HCT116 (cell line): ENCODE measurements around the gene GOLT1A. TPM values are rescaled to one million over a fixed set of nuclear protein-coding genes. Genes with fewer than 3 reads are reported as not detected.
A peak's percentile ranks its signal among the peaks of the same experiment; 100 is the strongest.

Source experiments
- ATAC-seq: fragments of 200-7000 bp; cut with Tn5 transposase; 2 replicates; pipeline ENCODE4 v1.9.1; 2020; ENCODE audit warnings: mild to moderate bottlenecking, moderate library complexity
- BruUV-seq: library from RNA; stranded (reverse); fragments of 400-500 nt; replicated peaks from 2 replicates; lab custom pipeline; 2021; lab: Mats Ljungman, UMichigan
- CTCF ChIA-PET: fragments of 300-600 bp; sonication (Branson Sonifier 250); formaldehyde crosslinking; loops from one replicate; lab custom pipeline; 2021; ENCODE audit warnings: antibody characterized with exemption; lab: Charles Lee
- POLR2A ChIA-PET: fragments of 300-600, 350-600 bp; sonication (Branson Sonifier 250); formaldehyde crosslinking; loops from one replicate; lab custom pipeline; 2021; ENCODE audit warnings: antibody characterized with exemption; lab: Charles Lee
- RAD21 ChIA-PET, 2 experiments: fragments of 300-600 bp; sonication (Branson Sonifier 250); formaldehyde crosslinking; loops; one replicate each; lab custom pipeline; 2023; ENCODE audit warnings: low total read pairs in 2 of 2; ENCODE audit not compliant: uncharacterized antibody in 2 of 2, unreplicated experiment in 2 of 2, low non-redundant PET in 1 of 2; lab: Charles Lee
- DNase-seq: peaks from one replicate; pipeline ENCODE4 v3.0.0-alpha.2; 2010; ENCODE audit warnings: low read depth, low spot score
- H2AFZ ChIP-seq: fragments of 200-600 bp; shearing (Covaris generic), sonication (generic); 2 replicates; pipeline ENCODE4 v1.6.1; 2017; ENCODE audit warnings: low read depth, mixed run types, mixed read lengths, antibody characterized with exemption, low read length; ENCODE audit not compliant: poor library complexity, severe bottlenecking
- H3K27ac ChIP-seq: 2 replicates; pipeline ENCODE4 v1.5.1; 2012; ENCODE audit warnings: low read depth, low read length
- H3K27me3 ChIP-seq: fragments of 200-600 bp; sonication (generic); 2 replicates; pipeline ENCODE4 v1.6.1; 2016; ENCODE audit warnings: mixed run types, low read length, mixed read lengths; ENCODE audit not compliant: insufficient read depth
- H3K36me3 ChIP-seq, 2 experiments: fragments of 200-500 bp in 1 of 2; fragments of 200-600 bp in 1 of 2; sonication (Bioruptor generic) in 1 of 2; sonication (generic) in 1 of 2; 2 replicates each; pipeline versions ENCODE4 v1.5.1 to v1.6.1; 2014 to 2016; ENCODE audit warnings: low read length in 2 of 2, inconsistent platforms in 1 of 2, mixed read lengths in 1 of 2, mixed run types in 1 of 2; ENCODE audit not compliant: insufficient read depth in 2 of 2, control insufficient read depth in 1 of 2
- H3K4me1 ChIP-seq, 2 experiments: fragments of 200-600 bp in 1 of 2; sonication (generic) in 1 of 2; 2 replicates each; pipeline versions ENCODE4 v1.5.1 to v1.6.1; 2012 to 2017; ENCODE audit warnings: low read length in 2 of 2, inconsistent platforms in 1 of 2, mild to moderate bottlenecking in 1 of 2, mixed read lengths in 1 of 2, mixed run types in 1 of 2, moderate library complexity in 1 of 2; ENCODE audit not compliant: insufficient read depth in 2 of 2, control insufficient read depth in 1 of 2
- H3K4me2 ChIP-seq: fragments of 200-600 bp; sonication (generic); 2 replicates; pipeline ENCODE4 v1.6.1; 2017; ENCODE audit warnings: mixed run types, low read length, mixed read lengths
- H3K4me3 ChIP-seq, 2 experiments: fragments of 200-600 bp in 1 of 2; sonication (generic) in 1 of 2; replicated peaks in 1 of 2; 2 replicates each; pipeline ENCODE4 v1.5.1; 2011 to 2016; ENCODE audit warnings: low read length in 2 of 2, control low read depth in 1 of 2, low read depth in 1 of 2, mild to moderate bottlenecking in 1 of 2, mixed read lengths in 1 of 2, mixed run types in 1 of 2
- H3K79me2 ChIP-seq: fragments of 200-600 bp; sonication (generic); 2 replicates; pipeline ENCODE4 v1.6.1; 2017; ENCODE audit warnings: mild to moderate bottlenecking, mixed run types, low read length, moderate library complexity, mixed read lengths; ENCODE audit not compliant: insufficient read depth
- H3K9ac ChIP-seq: fragments of 200-600 bp; sonication (generic); 2 replicates; pipeline ENCODE4 v1.6.1; 2016; ENCODE audit warnings: low read length, mixed read lengths
- H3K9me2 ChIP-seq: fragments of 200-600 bp; sonication (generic), shearing (Covaris generic); 2 replicates; pipeline ENCODE4 v1.6.1; 2017; ENCODE audit warnings: mixed run types, mild to moderate bottlenecking, moderate library complexity; ENCODE audit not compliant: insufficient read depth
- H3K9me3 ChIP-seq, 2 experiments: fragments of 200-500 bp in 1 of 2; fragments of 200-600 bp in 1 of 2; sonication (Bioruptor generic) in 1 of 2; sonication (generic) in 1 of 2; 2 replicates each; pipeline ENCODE4 v1.6.1; 2014 to 2017; ENCODE audit warnings: low read length in 2 of 2, mixed read lengths in 2 of 2, inconsistent platforms in 1 of 2, low read depth in 1 of 2, mild to moderate bottlenecking in 1 of 2, mixed run types in 1 of 2, moderate library complexity in 1 of 2; ENCODE audit not compliant: control insufficient read depth in 1 of 2, insufficient read depth in 1 of 2
- H4K20me1 ChIP-seq: fragments of 200-600 bp; sonication (generic), shearing (Covaris generic); 2 replicates; pipeline ENCODE4 v1.6.1; 2017; ENCODE audit warnings: mixed run types, mild to moderate bottlenecking, moderate library complexity; ENCODE audit not compliant: insufficient read depth
- CBX3 ChIP-seq: IDR thresholded peaks from 2 replicates; pipeline ENCODE4 v1.6.1; 2012; ENCODE audit warnings: low read depth
- CEBPB ChIP-seq: IDR thresholded peaks from 2 replicates; pipeline ENCODE4 v1.6.1; 2012; ENCODE audit warnings: low read depth
- EGR1 ChIP-seq: IDR thresholded peaks from 2 replicates; pipeline ENCODE4 v1.6.1; 2012; ENCODE audit warnings: low read depth
- EZH2 ChIP-seq: fragments of 200-600 bp; sonication (generic); IDR thresholded peaks from 2 replicates; pipeline ENCODE4 v1.6.1; 2017; ENCODE audit warnings: antibody characterized with exemption, mixed run types
- EZH2phosphoT487 ChIP-seq: fragments of 200-600 bp; IDR thresholded peaks from 2 replicates; pipeline ENCODE4 v1.6.1; 2018; ENCODE audit warnings: antibody characterized with exemption, borderline replicate concordance
- FOSL1 ChIP-seq: IDR thresholded peaks from 2 replicates; pipeline ENCODE4 v1.6.1; 2012; ENCODE audit warnings: low read depth
- POLR2A ChIP-seq: IDR thresholded peaks from 2 replicates; pipeline ENCODE4 v1.7.0; 2011; ENCODE audit warnings: borderline replicate concordance; ENCODE audit not compliant: insufficient read depth, insufficient read length; ENCODE audit errors: extremely low read depth
- POLR2AphosphoS5 ChIP-seq: IDR thresholded peaks from 2 replicates; pipeline ENCODE4 v1.6.1; 2011; ENCODE audit warnings: mild to moderate bottlenecking, low read depth, low read length, moderate library complexity
- RAD21 ChIP-seq: IDR thresholded peaks from 2 replicates; pipeline ENCODE4 v1.6.1; 2012; ENCODE audit warnings: low read depth, mild to moderate bottlenecking
- SP1 ChIP-seq: IDR thresholded peaks from 2 replicates; pipeline ENCODE4 v1.6.1; 2012; ENCODE audit warnings: low read depth
- YY1 ChIP-seq: IDR thresholded peaks from 2 replicates; pipeline ENCODE4 v1.6.1; 2011; ENCODE audit warnings: low read length, low read depth, moderate library complexity, mild to moderate bottlenecking; ENCODE audit not compliant: insufficient replicate concordance; ENCODE audit errors: extremely low read depth
- intact Hi-C: fragments of 100-400 bp; cut with micrococcal nuclease; formaldehyde crosslinking; loops from 2 replicates; pipeline ENCODE4 v1.10.0; 2022
- total RNA-seq: library from RNA; stranded (reverse); gene quantifications from one replicate; pipeline ENCODE4 v1.2.1, GENCODE V29; 2021; ENCODE audit not compliant: unreplicated experiment
- TF ChIP-seq, protein P1 (sequence below), 3 experiments: fragments of 200-600 bp in 1 of 3; sonication (generic) in 1 of 3; IDR thresholded peaks in 2 of 3; conservative IDR thresholded peaks in 1 of 3; 2 replicates each; pipeline ENCODE4 v1.5.1; 2012 to 2017; ENCODE audit warnings: low read depth in 2 of 3, low read length in 2 of 3, antibody characterized with exemption in 1 of 3, borderline replicate concordance in 1 of 3, control low read depth in 1 of 3, mild to moderate bottlenecking in 1 of 3, mixed read lengths in 1 of 3, mixed run types in 1 of 3, moderate library complexity in 1 of 3; ENCODE audit not compliant: insufficient read depth in 1 of 3
- TF ChIP-seq, protein P2 (sequence below): IDR thresholded peaks from 2 replicates; pipeline ENCODE4 v1.6.1; 2011; ENCODE audit warnings: mild to moderate bottlenecking, low read length, moderate library complexity; ENCODE audit not compliant: insufficient replicate concordance; ENCODE audit errors: extremely low read depth
- TF ChIP-seq, protein P3 (sequence below): IDR thresholded peaks from 2 replicates; pipeline ENCODE4 v1.6.1; 2012; ENCODE audit warnings: low read depth
- TF ChIP-seq, protein P4 (sequence below): IDR thresholded peaks from 2 replicates; pipeline ENCODE4 v1.6.1; 2012

Gene GOLT1A
- total RNA-seq, 1 experiment from 2014 or later, result 8.0 TPM

DNA sequence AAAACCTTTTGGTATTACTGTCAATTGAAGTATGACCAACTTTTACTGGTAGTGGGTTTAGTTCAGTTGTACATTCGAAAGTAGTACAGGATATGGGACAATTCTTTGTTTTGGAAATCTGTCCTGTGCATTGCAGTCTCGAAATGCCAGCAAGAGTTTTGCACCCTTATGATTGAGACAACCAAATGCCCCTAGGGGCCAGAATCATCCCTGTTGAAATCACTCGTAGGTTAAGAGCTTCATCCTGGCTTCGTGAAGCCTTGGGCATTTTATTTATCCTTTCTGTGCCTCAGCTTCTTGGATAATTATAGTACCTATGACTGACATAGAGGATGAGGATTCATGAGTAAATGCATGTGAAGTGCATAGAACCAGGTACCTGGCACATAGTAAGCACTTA lies 2.4 kb upstream of the GOLT1A start (continued):
- TF ChIP-seq, protein P1, sequence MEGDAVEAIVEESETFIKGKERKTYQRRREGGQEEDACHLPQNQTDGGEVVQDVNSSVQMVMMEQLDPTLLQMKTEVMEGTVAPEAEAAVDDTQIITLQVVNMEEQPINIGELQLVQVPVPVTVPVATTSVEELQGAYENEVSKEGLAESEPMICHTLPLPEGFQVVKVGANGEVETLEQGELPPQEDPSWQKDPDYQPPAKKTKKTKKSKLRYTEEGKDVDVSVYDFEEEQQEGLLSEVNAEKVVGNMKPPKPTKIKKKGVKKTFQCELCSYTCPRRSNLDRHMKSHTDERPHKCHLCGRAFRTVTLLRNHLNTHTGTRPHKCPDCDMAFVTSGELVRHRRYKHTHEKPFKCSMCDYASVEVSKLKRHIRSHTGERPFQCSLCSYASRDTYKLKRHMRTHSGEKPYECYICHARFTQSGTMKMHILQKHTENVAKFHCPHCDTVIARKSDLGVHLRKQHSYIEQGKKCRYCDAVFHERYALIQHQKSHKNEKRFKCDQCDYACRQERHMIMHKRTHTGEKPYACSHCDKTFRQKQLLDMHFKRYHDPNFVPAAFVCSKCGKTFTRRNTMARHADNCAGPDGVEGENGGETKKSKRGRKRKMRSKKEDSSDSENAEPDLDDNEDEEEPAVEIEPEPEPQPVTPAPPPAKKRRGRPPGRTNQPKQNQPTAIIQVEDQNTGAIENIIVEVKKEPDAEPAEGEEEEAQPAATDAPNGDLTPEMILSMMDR (IDR thresholded peaks at IDR 0.05 in 2 of 3, conservative IDR thresholded peaks at IDR 0.05 in 1 of 3; ENCODE audit: borderline replicate concordance in 1 of 3, insufficient read depth in 1 of 3, low read depth in 2 of 3, low read length in 2 of 3), result no peak

DNA sequence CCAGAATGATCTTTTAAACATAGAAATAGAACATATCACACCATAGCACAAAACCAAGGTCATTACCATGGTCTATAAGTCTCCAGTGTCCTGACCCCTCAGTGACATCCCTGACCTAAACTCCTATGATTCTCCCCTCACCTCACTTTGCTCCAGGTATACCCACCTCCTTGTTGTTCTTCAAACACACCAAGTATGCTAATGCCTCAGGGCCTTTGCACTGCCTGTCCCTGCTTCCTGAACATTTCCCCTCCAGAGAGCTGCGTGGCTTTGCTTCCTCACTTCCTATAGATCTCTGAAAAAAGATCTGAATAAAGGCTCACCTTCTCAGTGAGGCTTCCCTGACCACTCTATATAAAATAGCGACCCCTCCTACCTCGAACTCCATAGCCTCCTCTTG lies 1.1 kb downstream of the GOLT1A start:
- no peak overlapping the region for H2AFZ ChIP-seq
- intact Hi-C loops, result no loop called here
- POLR2A ChIA-PET, result no interaction called here
- TF ChIP-seq CEBPB (no peak), POLR2A (no peak), RAD21 (no peak), EZH2phosphoT487 (no peak), YY1 (no peak), SP1 (no peak), EZH2 (no peak), EGR1 (no peak), FOSL1 (no peak), CBX3 (no peak), POLR2AphosphoS5 (no peak)
- TF ChIP-seq, protein P2, sequence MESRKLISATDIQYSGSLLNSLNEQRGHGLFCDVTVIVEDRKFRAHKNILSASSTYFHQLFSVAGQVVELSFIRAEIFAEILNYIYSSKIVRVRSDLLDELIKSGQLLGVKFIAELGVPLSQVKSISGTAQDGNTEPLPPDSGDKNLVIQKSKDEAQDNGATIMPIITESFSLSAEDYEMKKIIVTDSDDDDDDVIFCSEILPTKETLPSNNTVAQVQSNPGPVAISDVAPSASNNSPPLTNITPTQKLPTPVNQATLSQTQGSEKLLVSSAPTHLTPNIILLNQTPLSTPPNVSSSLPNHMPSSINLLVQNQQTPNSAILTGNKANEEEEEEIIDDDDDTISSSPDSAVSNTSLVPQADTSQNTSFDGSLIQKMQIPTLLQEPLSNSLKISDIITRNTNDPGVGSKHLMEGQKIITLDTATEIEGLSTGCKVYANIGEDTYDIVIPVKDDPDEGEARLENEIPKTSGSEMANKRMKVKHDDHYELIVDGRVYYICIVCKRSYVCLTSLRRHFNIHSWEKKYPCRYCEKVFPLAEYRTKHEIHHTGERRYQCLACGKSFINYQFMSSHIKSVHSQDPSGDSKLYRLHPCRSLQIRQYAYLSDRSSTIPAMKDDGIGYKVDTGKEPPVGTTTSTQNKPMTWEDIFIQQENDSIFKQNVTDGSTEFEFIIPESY, result no peak
- TF ChIP-seq, protein P1 (IDR thresholded peaks at IDR 0.05 in 2 of 3, conservative IDR thresholded peaks at IDR 0.05 in 1 of 3; ENCODE audit: borderline replicate concordance in 1 of 3, insufficient read depth in 1 of 3, low read depth in 2 of 3, low read length in 2 of 3), result no peak
- TF ChIP-seq, protein P3, sequence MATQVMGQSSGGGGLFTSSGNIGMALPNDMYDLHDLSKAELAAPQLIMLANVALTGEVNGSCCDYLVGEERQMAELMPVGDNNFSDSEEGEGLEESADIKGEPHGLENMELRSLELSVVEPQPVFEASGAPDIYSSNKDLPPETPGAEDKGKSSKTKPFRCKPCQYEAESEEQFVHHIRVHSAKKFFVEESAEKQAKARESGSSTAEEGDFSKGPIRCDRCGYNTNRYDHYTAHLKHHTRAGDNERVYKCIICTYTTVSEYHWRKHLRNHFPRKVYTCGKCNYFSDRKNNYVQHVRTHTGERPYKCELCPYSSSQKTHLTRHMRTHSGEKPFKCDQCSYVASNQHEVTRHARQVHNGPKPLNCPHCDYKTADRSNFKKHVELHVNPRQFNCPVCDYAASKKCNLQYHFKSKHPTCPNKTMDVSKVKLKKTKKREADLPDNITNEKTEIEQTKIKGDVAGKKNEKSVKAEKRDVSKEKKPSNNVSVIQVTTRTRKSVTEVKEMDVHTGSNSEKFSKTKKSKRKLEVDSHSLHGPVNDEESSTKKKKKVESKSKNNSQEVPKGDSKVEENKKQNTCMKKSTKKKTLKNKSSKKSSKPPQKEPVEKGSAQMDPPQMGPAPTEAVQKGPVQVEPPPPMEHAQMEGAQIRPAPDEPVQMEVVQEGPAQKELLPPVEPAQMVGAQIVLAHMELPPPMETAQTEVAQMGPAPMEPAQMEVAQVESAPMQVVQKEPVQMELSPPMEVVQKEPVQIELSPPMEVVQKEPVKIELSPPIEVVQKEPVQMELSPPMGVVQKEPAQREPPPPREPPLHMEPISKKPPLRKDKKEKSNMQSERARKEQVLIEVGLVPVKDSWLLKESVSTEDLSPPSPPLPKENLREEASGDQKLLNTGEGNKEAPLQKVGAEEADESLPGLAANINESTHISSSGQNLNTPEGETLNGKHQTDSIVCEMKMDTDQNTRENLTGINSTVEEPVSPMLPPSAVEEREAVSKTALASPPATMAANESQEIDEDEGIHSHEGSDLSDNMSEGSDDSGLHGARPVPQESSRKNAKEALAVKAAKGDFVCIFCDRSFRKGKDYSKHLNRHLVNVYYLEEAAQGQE, result no peak
- TF ChIP-seq, protein P4, sequence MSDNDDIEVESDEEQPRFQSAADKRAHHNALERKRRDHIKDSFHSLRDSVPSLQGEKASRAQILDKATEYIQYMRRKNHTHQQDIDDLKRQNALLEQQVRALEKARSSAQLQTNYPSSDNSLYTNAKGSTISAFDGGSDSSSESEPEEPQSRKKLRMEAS, result no peak

More for the DNA sequence above, 1.1 kb downstream of the GOLT1A start:
- Histone ChIP-seq H3K36me3 (no peaks in the 10 kb centered on the region), H3K27me3 (no peaks in the 10 kb centered on the region), H3K4me2 (peak overlapping the region; percentile 94), H3K27ac (no peak overlapping the region), H3K9me3 (no peaks in the 10 kb centered on the region), H4K20me1 (no peaks in the 10 kb centered on the region), H3K79me2 (no peaks in the 10 kb centered on the region), H3K4me1 (peaks cover 6 to 23% of the 10 kb centered on the region in 2 experiments; a peak in 3 of 4 replicates), H3K9me2 (no peaks in the 10 kb centered on the region), H3K4me3 (0 out of 4 replicates have a peak overlapping the region, but pooled peaks of 1 of the 2 experiments have one; percentile 72), H3K9ac (no peak overlapping the region)
- CTCF ChIA-PET, result no interaction called here
- BruUV-seq, result no TSS peak
- RAD21 ChIA-PET, result no interaction called here
- no peak for ATAC-seq
- no peak for DNase-seq
